ENCODE data around the gene SMAD3.

SMAD3 gene

GRCh38 chr15:67076147-67076843 lies 10.9 kb downstream of the SMAD3 start (continued):
- TF ChIP-seq ZNF280D (tag by site-specific recombination; IDR thresholded peaks at IDR 0.05) = no peak
- no peak for TF ChIP-seq TRIM28 (IDR thresholded peaks at IDR 0.05; ENCODE audit: borderline replicate concordance, low read length)
- no peak for TF ChIP-seq MEIS1 (CRISPR knock-in tag; IDR thresholded peaks at IDR 0.05; ENCODE audit: borderline replicate concordance)
- no peak for TF ChIP-seq ZNF155 (tag by site-specific recombination; IDR thresholded peaks at IDR 0.05)
- TF ChIP-seq GFI1B (tag by site-specific recombination; IDR thresholded peaks at IDR 0.05) = no peak
- no peak for TF ChIP-seq ZNF146 (tag by site-specific recombination; IDR thresholded peaks at IDR 0.05)
- no peak for TF ChIP-seq ZBTB48 (tag by site-specific recombination; IDR thresholded peaks at IDR 0.05)
- no peak for TF ChIP-seq TCF7L2 (IDR thresholded peaks at IDR 0.05; ENCODE audit: borderline replicate concordance, low read depth, low read length)
- TF ChIP-seq ZBTB26 (tag by site-specific recombination; optimal IDR thresholded peaks at IDR 0.05) = no peak
- no peak for TF ChIP-seq PRDM1 (tag by site-specific recombination; IDR thresholded peaks at IDR 0.05)
- TF ChIP-seq ZNF473 (tag by site-specific recombination; IDR thresholded peaks at IDR 0.05) = no peak

GRCh38 chr15:67077641-67078215 lies 12.3 kb downstream of the SMAD3 start:
- no peaks in the 10 kb centered on the region for H3K9me3 ChIP-seq (ENCODE audit: control insufficient read depth, insufficient read depth, low read depth, low read length)
- POLR2A ChIA-PET = no interaction called here
- no peak overlapping the region for H3K27ac ChIP-seq (ENCODE audit: extremely low read depth, low read depth, low read length)
- H3K36me3 ChIP-seq (ENCODE audit: control insufficient read depth in 2 of 2, insufficient read depth in 1 of 2, low read length in 2 of 2) = peaks cover 0 to under 1% of the 10 kb centered on the region in 2 experiments; a peak in 1 of 3 replicates
- no peak overlapping the region for H3K4me3 ChIP-seq (ENCODE audit: low read depth, low read length)
- peaks cover 18% of the 10 kb centered on the region for H3K4me1 ChIP-seq (ENCODE audit: control insufficient read depth, insufficient read depth, low read length)
- CTCF ChIA-PET = no interaction called here
- TF ChIP-seq ZBTB7A (tag by site-specific recombination; IDR thresholded peaks at IDR 0.05; ENCODE audit: low read depth) (no peak), OVOL3 (tag by site-specific recombination; IDR thresholded peaks at IDR 0.05) (no peak), EGR2 (tag by site-specific recombination; IDR thresholded peaks at IDR 0.05; ENCODE audit: low read depth) (peak; percentile 84), ZBTB6 (tag by site-specific recombination; IDR thresholded peaks at IDR 0.05) (no peak), MYNN (tag by site-specific recombination; IDR thresholded peaks at IDR 0.05; ENCODE audit: borderline replicate concordance) (no peak), ZFHX2 (tag by site-specific recombination; conservative IDR thresholded peaks at IDR 0.05) (peak; percentile 88), ZNF112 (tag by site-specific recombination; IDR thresholded peaks at IDR 0.05) (no peak), ZNF501 (tag by site-specific recombination; IDR thresholded peaks at IDR 0.05) (no peak), MEIS1 (CRISPR knock-in tag; IDR thresholded peaks at IDR 0.05; ENCODE audit: borderline replicate concordance) (no peak), ZNF280D (tag by site-specific recombination; IDR thresholded peaks at IDR 0.05) (no peak), PRDM10 (tag by site-specific recombination; IDR thresholded peaks at IDR 0.05) (no peak), KLF17 (tag by site-specific recombination; IDR thresholded peaks at IDR 0.05) (no peak)
